Mesodermal cell (in vitro differentiated cells): Measurements from ENCODE around the gene STEAP1.
A peak's percentile ranks its signal among the peaks of the same experiment; 100 is the strongest.
"Not testable (repeated sequence)": the region's sequence is repeated elsewhere in the genome, so short reads cannot be mapped to it uniquely, and the experiment has no call there.

Source experiments
- H3K27ac ChIP-seq: 2 replicates; pipeline ENCODE4 v1.7.0; 2013; ENCODE audit warnings: mild to moderate bottlenecking, low read depth, low read length, moderate library complexity; ENCODE audit not compliant: severe bottlenecking
- H3K36me3 ChIP-seq: 2 replicates; pipeline ENCODE4 v1.7.1; 2013; ENCODE audit warnings: mild to moderate bottlenecking, low read length, moderate library complexity; ENCODE audit not compliant: control insufficient read depth, insufficient read depth
- H3K4me1 ChIP-seq: one replicate; pipeline ENCODE4 v1.7.1; 2013; ENCODE audit warnings: mild to moderate bottlenecking, low read length; ENCODE audit not compliant: insufficient read depth, control insufficient read depth, poor library complexity, severe bottlenecking
- H3K4me3 ChIP-seq: 2 replicates; pipeline ENCODE4 v1.7.0; 2013; ENCODE audit warnings: low read length, control low read depth, mild to moderate bottlenecking; ENCODE audit not compliant: insufficient read depth, poor library complexity, severe bottlenecking; ENCODE audit errors: extremely low read depth
- H3K9me3 ChIP-seq: 2 replicates; pipeline ENCODE4 v1.7.1; 2013; ENCODE audit warnings: mild to moderate bottlenecking, low read length, moderate library complexity; ENCODE audit not compliant: control insufficient read depth
- WGBS, 2 experiments: methylation state at CpG; one replicate each; pipeline ENCODE4 v1.1.5; 2013; ENCODE audit warnings: missing lambda C conversion rate in 2 of 2; ENCODE audit not compliant: insufficient coverage in 2 of 2; 5-methylcytosine and 5-hydroxymethylcytosine counted together

The STEAP1 gene

GRCh38 chr7:90175667-90176066 lies 21.4 kb downstream of the STEAP1 start:
- 92 to 98% methylated on average over 3 to 4 of the region's 4 CpGs for WGBS, 2 experiments
- H3K9me3 ChIP-seq = peaks cover 9% of the 10 kb centered on the region
- H3K4me1 ChIP-seq = peaks cover 10% of the 10 kb centered on the region
- H3K27ac ChIP-seq = no peak overlapping the region
- H3K4me3 ChIP-seq = no peak overlapping the region
- no peaks in the 10 kb centered on the region for H3K36me3 ChIP-seq

GRCh38 chr7:90176195-90176594 lies 21.9 kb downstream of the STEAP1 start:
- peaks cover 9% of the 10 kb centered on the region for H3K9me3 ChIP-seq
- WGBS, 2 experiments = 71% methylated on average over 1 of the region's 1 CpG; no CpG with 5 or more reads in 1 of the 2 experiments
- H3K27ac ChIP-seq = no peak overlapping the region
- no peaks in the 10 kb centered on the region for H3K36me3 ChIP-seq
- H3K4me3 ChIP-seq = no peak overlapping the region
- peaks cover 10% of the 10 kb centered on the region for H3K4me1 ChIP-seq

GRCh38 chr7:90178166-90178565 lies 23.9 kb downstream of the STEAP1 start:
- Histone ChIP-seq H3K4me1 (peaks cover 10% of the 10 kb centered on the region), H3K36me3 (no peaks in the 10 kb centered on the region), H3K27ac (no peak overlapping the region), H3K4me3 (no peak overlapping the region), H3K9me3 (peaks cover 9% of the 10 kb centered on the region)
- WGBS, 2 experiments = no CpG with 5 or more reads among the region's 2 CpGs

GRCh38 chr7:90178679-90179278 lies 24.5 kb downstream of the STEAP1 start:
- H3K36me3 ChIP-seq = no peaks in the 10 kb centered on the region
- H3K27ac ChIP-seq = peak overlapping the region; percentile 54
- peaks cover 10% of the 10 kb centered on the region for H3K4me1 ChIP-seq
- H3K4me3 ChIP-seq = no peak overlapping the region
- H3K9me3 ChIP-seq = peaks cover 9% of the 10 kb centered on the region
- WGBS, 2 experiments = 77 to 80% methylated on average over 2 to 3 of the region's 6 CpGs

- no peak overlapping the region for H3K27ac ChIP-seq
- H3K4me3 ChIP-seq = no peak overlapping the region
- WGBS, 2 experiments = 100% methylated on average over 1 of the region's 1 CpG; no CpG with 5 or more reads in 1 of the 2 experiments
- H3K36me3 ChIP-seq = no peaks in the 10 kb centered on the region
- H3K4me1 ChIP-seq = peaks cover 10% of the 10 kb centered on the region
- peaks cover 9% of the 10 kb centered on the region for H3K9me3 ChIP-seq
These were observed 25.8 kb downstream of the STEAP1 start for GRCh38 chr7:90180011-90180585.

- H3K4me3 ChIP-seq = no peak overlapping the region
- H3K4me1 ChIP-seq = peaks cover 10% of the 10 kb centered on the region
- no peaks in the 10 kb centered on the region for H3K36me3 ChIP-seq
- no peak overlapping the region for H3K27ac ChIP-seq
- peaks cover 8% of the 10 kb centered on the region for H3K9me3 ChIP-seq
These were observed 26.4 kb downstream of the STEAP1 start for GRCh38 chr7:90180649-90181048.

GRCh38 chr7:90181485-90181884 lies 27.2 kb downstream of the STEAP1 start:
- Histone ChIP-seq H3K9me3 (no peaks in the 10 kb centered on the region), H3K27ac (no peak overlapping the region), H3K4me1 (peaks cover 10% of the 10 kb centered on the region), H3K4me3 (no peak overlapping the region), H3K36me3 (no peaks in the 10 kb centered on the region)

- not testable (repeated sequence) for H3K9me3 ChIP-seq, H3K4me1 ChIP-seq, H3K4me3 ChIP-seq, H3K36me3 ChIP-seq, H3K27ac ChIP-seq
- no CpG with 5 or more reads among the region's 4 CpGs for WGBS, 2 experiments
These were observed 32.0 kb downstream of the STEAP1 start for GRCh38 chr7:90186290-90186689.

GRCh38 chr7:90187507-90188050 lies 33.3 kb downstream of the STEAP1 start:
- H3K36me3 ChIP-seq = no peaks in the 10 kb centered on the region
- no peak overlapping the region for H3K4me3 ChIP-seq
- no peaks in the 10 kb centered on the region for H3K4me1 ChIP-seq
- H3K9me3 ChIP-seq = peaks cover 7% of the 10 kb centered on the region
- H3K27ac ChIP-seq = no peak overlapping the region

- Histone ChIP-seq H3K4me1 (no peaks in the 10 kb centered on the region), H3K9me3 (peaks cover 11% of the 10 kb centered on the region), H3K27ac (no peak overlapping the region), H3K4me3 (no peak overlapping the region), H3K36me3 (no peaks in the 10 kb centered on the region)
- WGBS, 2 experiments = 83 to 85% methylated on average over 1 to 2 of the region's 2 CpGs
These were observed 34.0 kb downstream of the STEAP1 start for GRCh38 chr7:90188281-90188680.

- H3K4me1 ChIP-seq = no peaks in the 10 kb centered on the region
- H3K36me3 ChIP-seq = no peaks in the 10 kb centered on the region
- no peak overlapping the region for H3K27ac ChIP-seq
- peaks cover 11% of the 10 kb centered on the region for H3K9me3 ChIP-seq
- no peak overlapping the region for H3K4me3 ChIP-seq
These were observed 36.7 kb downstream of the STEAP1 start for GRCh38 chr7:90190995-90191394.
